GM10266 (cell line): Measurements from ENCODE around the gene PITPNM2.

ENCODE experiments used
- DNase-seq: peaks from one replicate; pipeline ENCODE4 v3.0.0; 2012; ENCODE audit errors: extremely low spot score
- CTCF ChIP-seq: IDR thresholded peaks from 2 replicates; pipeline ENCODE4 v1.5.1; 2012; ENCODE audit warnings: mild to moderate bottlenecking, low read depth; ENCODE audit not compliant: control insufficient read depth, insufficient read depth; ENCODE audit errors: missing control alignments

The PITPNM2 gene

DNA sequence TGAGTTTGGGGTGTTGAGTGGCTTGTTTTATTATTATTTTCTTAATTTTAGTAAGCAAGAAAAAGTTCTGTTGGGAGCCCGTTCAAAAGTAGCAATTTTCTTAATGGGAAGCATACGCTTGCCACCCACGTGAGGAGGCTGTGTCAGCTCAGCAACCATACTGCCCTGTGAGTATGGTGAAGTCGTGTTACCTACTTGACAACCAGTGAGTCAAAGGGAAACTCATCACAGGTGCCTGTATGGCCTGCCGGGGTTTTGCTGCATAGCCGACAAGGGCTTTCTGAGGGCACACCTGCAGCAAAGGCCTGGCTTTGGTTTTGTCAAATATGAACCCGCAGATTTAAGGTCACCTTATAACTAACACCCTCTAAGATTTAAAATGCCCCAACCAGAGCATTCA, 31.1 kb downstream of the PITPNM2 start:
- peak; percentile 68 for DNase-seq
- TF ChIP-seq CTCF, result no peak

- DNase-seq, result no peak
- no peak for TF ChIP-seq CTCF
Measured at GRCh38 chr12:123118497-123118896, 32.4 kb downstream of the PITPNM2 start.

DNA sequence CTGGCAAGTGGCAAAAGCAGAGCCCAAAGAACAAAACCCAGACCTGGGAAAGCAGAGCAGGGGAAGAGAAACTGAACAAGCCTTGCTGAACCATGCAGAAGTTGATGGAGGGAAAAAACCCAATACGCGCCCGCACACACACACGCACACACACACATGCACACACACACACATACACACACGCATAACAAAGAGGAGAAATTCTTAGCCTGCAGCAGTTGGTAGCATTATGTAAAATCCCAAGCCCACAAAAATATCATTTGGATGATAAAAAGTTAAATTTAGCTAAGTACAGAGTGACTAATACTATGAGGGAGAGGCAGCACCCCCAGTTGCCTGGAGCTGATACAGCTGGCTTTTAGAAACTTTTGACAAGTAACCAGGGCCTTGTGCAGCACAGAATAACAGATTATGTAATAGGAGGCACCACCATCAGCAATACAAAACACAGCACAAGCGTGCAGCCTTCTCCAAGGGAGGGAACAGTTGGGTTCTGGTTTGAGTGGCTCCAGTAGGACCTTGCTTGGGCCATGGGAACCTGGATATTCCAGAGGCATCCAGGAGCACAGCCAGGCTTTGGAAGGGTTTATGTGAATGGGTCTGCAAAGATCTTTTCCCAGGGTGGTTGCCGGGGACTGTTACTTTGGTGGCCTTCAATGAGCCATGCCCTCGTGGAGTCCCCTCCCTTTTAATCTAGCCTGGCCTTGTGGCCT, 35.3 kb downstream of the PITPNM2 start:
- DNase-seq, result no peak

DNA sequence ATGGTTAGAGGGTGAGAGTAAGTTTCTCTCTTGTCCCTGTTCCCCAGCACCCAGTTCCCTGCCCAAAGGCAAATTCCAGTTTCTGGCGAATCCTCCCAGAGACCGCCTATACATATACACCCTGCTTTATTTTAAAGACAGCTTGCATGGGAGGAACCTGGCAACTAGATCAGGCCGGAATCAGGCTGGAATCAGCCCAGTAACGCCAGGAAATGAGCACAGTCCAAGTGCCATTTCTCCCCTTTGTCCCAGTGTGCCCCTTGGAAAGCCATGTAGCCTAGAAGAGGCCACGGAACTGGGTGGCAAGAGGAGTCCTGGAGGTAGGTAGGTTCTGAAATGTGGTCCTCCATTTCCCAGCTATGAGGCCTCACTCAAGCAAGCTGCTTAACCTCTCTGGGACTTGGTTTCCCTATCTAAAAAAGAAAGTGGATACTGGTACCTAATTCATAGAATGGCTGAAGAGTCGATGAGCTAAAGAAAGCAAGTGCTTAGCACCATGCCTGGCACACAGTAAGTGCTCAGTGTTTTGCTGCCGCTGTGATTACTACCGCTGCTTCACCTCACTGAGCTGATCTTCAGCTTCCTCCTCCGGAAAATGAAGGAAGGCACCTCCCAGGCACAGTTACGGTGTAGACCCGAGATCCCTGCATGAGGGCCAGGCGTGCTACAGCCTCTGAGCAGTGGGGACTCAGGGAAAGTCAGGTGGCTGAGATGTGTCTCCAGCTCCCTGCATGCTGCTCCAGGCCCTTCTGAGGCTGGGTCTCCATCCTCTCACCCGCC, 36.4 kb downstream of the PITPNM2 start:
- no peak for TF ChIP-seq CTCF

More for the DNA sequence above, 35.3 kb downstream of the PITPNM2 start:
- no peak for TF ChIP-seq CTCF

GRCh38 chr12:123113026-123113425, 37.9 kb downstream of the PITPNM2 start:
- no peak for TF ChIP-seq CTCF
- DNase-seq, result no peak

More for the DNA sequence above, 36.4 kb downstream of the PITPNM2 start:
- no peak for DNase-seq

DNA sequence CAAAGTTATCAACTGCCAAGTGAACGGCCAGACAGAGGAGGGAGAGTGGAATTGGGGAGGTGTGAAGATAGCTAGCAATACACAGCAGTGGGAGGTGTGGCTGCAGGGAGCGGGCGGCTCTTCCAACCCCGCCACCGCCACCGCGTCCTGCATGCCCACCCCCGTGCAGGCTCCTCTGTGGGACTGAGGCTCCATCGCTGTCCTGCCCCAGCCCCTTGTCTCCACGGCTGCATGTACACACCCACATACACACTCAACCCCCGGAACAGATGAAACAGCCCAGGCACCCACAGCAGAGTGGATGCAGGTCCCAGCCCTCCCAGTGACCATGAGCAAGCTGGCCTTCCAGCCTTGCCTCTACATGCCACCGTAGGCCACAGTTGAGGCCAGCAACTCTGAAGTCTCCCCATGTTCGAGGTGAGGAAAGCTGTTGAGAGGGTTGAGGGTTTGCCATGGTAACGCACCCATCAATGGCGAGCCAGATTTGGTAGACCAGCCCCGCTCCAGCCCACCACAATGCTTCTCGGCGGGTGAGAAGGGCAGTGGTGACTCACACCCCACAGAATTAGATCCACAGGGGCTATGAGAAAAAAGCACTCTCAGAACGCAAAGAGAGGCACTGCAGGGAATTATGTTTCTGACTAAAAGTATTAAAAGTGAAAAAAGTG, 39.3 kb downstream of the PITPNM2 start:
- no peak for DNase-seq
- TF ChIP-seq CTCF, result no peak
